ENCODE results near the gene KRTAP6-3. TPM values are rescaled to one million over a fixed set of nuclear protein-coding genes. Genes with fewer than 3 reads are reported as not detected.

The KRTAP6-3 gene
- total and polyA plus RNA-seq, 2 of the 8 experiments (the other 6 are each of a cell fraction or from before 2014, with no cell fraction given) = not detected

- no peak for TF ChIP-seq CREB1 (IDR thresholded peaks at IDR 0.05)
- TF ChIP-seq POLR2AphosphoS5 (IDR thresholded peaks at IDR 0.05; ENCODE audit: low read depth, low read length) = no peak
- no peak for TF ChIP-seq SP1 (IDR thresholded peaks at IDR 0.05; ENCODE audit: low read depth, low read length)
These were observed 30.9 kb upstream of the KRTAP6-3 start, which contains the start of gene KRTAP19-7 (continued) for GRCh38 chr21:30561264-30561895.

Data from H1 (cell line).